ENCODE measurements around the gene DIABLO.
"Not testable (repeated sequence)": the region's sequence is repeated elsewhere in the genome, so short reads cannot be mapped to it uniquely, and the experiment has no call there.

Gene DIABLO

DNA sequence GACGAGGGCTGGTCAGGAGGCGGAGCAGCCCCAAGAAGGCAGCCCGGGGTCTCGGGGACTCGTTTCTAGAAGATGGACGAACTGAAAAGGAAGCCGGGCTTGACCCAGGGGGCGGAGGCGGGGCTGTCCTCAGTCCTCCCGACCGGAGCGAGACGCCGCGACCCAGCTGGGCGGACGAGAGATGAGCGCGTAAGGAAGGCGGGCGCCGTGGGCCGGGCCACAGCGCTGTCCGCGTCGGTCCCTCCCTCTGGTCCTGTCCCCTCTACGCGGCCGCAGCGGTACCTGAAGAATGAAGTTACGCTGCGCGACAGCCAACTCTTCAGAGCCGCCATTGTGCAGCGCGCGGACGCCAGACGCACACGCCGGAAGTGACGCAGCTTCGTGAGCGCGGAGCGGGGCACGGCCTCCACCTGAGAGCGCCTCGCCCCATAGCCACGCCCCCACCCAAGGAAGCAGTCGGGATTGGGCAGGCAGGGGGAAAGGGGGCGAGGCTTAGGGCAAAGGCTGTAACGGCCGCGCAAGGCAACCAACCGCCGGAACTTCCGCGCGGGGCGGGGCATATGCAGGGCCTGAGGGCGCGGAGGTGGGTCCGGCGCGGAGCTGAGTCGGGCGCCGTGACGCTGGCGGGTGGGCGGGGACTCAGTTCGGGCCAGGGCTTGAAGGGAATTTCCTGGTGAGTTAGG, at the start of gene DIABLO:
Gene DIABLO (minus strand): TSS at position 370 of the 683 bp plus-strand sequence. CDS start 38 bp downstream, at position 332.
- DNase-seq (ENCODE audit: low spot score) = peak; percentile 100

DNA sequence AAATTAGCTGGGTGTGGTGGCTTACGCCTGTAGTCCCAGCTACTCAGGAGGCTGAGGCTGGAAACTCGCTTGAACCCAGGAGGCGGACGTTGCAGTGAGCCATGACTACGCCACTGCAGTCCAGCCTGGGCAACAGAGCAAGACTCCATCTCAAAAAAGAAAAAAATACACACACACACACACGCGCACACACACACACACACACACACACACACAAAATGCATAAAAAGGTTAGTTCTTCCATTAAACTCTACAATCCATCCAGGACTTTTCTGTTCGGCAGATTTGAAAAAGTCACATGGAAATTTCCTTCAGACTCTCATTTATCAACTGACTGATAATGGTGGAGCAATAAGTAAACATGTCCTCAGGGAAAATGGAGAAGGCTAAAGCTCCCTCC, 49.6 kb upstream of the DIABLO start:
- no peak for DNase-seq (ENCODE audit: low spot score)

DNA sequence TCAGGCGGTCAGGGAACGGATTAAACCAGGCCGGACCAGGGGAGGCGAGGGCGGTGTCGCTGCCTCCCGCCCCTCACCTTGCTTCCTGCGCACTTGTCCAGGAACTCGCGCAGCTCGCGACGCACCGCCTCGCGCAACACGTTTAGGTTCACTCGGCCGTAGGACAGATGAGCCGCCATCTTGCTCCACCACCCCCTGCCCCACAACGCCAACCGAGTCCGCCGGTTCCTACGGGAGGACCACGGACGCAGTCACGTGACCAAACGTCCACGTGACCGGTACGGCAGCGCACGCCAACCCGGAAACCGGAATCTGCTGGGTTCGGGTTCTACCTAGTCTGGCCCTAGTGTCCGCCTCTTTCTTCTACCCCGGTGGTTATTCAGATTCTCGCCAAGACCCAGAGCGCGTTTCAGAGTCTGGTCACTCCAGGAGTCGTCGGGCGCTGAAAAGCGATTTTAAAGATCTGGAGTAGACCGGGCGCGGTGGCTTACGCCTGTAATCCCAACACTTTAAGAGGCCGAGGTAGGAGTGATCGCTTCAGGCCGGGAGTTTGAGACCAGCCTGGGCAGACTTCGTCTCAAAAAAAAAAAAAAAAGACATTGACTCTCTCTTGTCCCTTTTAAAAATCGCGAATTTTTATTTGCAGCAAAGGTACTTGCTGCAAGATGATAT, 40.5 kb upstream of the DIABLO start, which contains the start of gene VPS33A:
Gene VPS33A (minus strand): TSS at position 265 of the 672 bp plus-strand sequence. CDS start 86 bp downstream, at position 179.
- peak; percentile 97 for DNase-seq (ENCODE audit: low spot score)

DNA sequence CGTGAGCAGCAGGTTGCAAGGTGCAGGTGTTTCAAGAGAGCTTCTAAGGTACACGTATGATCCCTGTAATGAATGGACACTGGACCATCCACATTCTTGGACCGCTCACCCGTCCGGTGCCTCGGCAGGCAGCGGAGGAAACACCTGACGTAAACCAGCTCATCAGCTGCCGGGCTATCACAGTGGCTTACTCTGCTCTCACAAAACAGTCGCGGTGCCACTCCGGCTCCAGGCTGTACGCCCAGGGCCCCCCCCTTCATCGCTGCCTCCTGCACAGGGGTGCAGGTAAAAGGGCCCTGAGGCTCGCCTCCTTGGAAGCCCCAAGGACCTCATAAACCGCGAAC, 40.0 kb upstream of the DIABLO start:
- peak; percentile 22 for DNase-seq (ENCODE audit: low spot score)

DNA sequence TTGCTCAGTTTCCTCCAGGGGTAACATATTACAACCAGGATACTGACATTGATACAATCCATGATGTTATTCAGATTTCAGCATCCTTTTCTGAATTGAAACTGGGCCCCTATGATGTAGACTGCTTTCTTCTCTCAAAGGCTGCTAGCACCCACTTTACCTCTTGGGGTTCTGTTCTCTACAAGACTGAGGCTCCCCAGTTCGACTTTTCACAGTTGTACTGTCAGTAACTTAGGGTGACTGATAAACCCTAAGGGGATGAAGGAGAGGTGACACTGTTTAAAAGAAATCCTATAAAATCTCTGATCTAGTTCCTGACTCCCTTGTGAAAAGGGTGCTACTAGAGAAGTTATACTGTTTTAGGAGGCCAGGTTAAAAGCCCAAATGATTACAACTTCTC, 39.6 kb upstream of the DIABLO start:
- DNase-seq (ENCODE audit: low spot score) = no peak

DNA sequence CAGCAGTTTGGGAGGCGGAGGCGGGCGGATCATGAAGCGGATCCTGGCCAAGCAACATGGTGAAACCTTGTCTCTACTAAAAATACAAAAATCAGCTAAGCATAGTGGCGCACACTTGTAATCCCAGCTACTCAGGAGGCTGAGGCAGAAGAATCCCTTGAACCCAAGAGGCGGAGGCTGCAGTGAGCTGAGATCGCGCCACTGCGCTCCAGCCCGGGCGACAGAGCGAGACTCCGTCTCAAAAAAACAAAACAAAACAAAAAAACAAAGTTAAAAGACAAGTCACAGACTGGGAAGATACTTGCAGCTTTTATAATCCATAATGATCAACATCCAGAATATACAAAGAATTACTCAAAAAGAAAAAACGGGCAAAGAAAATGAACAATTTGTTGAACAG, 34.9 kb upstream of the DIABLO start:
- not testable (repeated sequence) for DNase-seq (ENCODE audit: low spot score)

DNA sequence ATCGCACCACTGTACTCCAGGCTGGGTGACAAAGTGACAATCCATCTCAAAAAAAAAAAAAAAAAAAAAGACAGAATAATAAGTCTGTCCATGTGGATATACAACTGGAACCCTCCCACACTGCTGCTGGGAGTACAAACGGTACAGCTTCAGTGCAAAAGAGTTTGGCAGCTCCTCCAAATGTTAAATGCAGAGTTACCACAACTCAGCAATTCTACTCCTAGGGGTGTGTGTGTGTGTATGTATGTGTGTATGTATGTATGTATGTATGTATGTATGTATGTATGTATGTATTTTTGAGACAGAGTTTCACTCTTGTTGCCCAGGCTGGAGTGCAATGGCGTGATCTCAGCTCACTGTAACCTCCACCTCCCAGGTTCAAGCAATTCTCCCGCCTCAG, 33.1 kb upstream of the DIABLO start:
- DNase-seq (ENCODE audit: low spot score) = not testable (repeated sequence)

DNA sequence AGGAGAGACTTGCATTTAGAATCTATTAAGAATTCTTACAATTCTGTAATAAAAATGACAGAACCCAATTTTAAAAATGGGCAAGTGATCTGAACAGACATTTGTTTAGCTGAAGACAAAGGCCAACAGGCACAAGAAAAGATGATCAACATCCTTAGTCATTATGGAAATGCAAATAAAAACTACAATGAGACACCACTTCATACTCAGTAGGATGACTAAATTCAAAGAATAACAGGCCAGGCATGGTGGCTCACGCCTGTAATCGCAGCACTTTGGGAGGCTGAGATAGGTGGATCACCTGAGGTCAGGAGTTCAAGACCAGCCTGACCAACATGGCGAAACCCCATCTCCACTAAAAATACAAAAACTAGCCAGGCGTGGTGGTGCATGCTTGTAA, 32.6 kb upstream of the DIABLO start:
- not testable (repeated sequence) for DNase-seq (ENCODE audit: low spot score)

DNA sequence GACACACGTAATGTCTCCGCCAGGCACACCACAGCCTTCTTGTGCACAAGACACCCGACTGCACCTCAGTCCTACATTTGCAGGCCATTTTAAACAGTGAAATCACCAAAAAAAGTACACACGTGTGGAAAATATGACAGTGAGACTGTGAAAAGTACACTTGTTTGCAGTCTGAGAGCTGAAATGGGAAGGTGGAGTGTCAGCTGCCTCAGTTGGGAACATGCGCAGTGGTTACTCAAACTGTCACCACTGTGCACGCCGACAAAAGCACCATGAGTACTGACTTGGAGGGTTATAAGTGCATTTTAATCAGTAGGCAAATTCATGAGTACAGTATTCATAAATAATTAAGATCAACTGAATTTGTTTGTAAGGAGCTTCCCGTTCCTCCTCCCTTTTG, 24.7 kb upstream of the DIABLO start:
- no peak for DNase-seq (ENCODE audit: low spot score)

DNA sequence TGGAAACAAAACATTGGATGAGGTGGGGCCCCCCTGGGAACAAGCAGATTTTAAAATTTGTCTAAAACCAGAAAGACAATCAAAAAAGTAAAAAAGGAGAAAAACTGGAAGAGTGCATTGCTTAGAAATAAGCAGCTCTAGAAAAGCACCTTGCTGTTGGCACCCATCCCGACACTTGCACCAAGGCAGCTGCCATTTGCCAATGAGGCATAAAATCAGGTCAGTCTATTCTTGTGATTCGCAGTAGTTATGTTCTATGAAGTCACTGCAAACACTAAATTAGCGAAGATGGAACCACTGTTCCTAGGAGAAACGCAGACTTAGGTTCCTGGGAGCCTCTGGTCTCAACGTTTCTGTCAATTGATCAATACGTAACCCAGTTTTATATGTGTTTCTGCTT, 24.2 kb upstream of the DIABLO start:
- DNase-seq (ENCODE audit: low spot score) = no peak

DNA sequence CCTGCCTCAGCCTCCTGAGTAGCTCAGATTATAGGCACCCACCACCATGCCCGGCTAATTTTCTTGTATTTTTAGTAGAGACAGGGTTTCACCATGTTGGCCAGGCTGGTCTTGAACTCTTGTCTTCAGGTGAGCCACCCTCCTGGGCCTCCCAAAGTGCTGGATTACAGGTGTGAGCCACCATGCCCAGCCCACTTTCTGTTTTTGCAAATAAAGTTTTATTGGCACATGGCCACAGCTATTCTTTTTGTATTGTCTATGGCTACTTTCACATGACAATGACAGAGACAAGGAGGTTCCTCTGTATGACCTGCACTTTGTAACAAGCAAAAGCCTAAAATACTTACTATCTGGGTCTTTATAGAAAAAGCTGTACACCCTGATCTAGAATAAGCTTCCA, 19.7 kb upstream of the DIABLO start:
- DNase-seq (ENCODE audit: low spot score) = no peak

DNA sequence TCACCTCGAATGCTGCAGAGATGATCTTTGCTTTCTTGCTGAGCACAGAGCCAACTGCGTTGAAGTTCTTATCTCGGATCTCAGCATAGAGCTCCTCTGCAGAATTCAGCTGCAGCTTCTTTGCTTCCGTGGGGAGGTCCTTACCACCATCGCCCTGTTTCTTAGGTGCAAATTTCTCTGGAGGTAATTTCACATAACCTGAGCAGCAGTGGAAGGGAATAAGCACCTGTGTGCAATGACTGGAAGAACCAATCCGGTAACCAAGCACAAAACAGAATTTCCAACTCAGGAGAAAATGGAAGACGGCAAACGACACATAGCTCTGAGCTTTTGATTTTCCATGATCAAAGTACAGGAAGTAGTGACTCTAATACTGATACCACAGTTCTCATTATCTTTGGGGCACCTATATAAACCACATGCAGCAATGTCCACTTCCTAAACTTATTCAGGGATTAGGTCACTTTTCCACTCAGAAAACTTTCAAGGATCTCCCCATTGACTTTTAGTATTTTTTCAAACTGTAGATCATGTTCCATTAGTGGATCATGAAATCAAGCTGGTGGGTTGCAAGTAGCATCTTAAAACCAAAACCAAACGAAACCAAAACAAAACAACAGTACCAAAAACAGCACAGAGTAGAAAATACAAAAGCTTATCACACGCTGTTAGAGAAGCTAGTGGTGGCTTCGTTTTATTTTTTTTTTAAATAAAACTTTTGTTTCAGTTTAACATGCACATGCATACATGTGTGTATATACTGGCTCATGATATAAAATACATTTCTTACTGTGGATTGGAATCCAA, 18.9 kb upstream of the DIABLO start:
- DNase-seq (ENCODE audit: low spot score) = peak; percentile 56

DNA sequence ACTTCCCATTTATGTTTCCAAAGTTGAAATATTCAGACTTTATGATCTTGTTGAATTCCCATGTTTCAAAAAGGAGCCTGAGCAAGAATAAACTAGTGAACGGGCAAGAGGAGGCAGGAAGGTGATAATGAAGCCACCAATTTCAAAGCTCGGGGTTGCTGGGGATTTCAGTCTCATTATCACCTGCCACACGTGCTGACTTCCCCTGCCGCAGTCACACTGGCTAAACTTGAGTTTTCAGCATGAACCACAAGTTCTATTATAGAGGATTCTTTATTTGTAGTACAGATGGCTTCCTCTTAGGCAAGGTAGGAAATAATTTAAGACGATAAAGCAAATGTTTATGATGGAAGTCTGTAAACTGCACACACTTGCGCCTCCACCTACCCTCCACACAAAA, 18.1 kb upstream of the DIABLO start:
- DNase-seq (ENCODE audit: low spot score) = peak; percentile 27

DNA sequence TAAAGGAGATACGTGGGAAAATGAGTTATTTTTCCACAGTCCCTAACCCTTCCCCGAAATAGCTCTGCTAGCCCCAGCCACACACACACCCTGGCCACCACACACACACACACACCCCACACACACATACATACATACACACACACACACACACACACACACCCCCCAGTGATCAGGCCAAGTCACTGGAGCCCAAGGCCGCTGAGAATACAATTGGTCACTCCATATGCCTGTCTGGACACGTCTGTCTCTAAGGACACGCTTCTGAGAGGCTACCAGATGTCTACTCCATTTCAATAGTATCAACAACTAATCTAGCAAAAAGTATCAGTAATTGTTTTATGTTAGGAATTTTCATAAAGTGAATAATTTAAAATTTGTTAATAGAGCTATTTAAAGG, 13.0 kb upstream of the DIABLO start:
- no peak for DNase-seq (ENCODE audit: low spot score)

DNA sequence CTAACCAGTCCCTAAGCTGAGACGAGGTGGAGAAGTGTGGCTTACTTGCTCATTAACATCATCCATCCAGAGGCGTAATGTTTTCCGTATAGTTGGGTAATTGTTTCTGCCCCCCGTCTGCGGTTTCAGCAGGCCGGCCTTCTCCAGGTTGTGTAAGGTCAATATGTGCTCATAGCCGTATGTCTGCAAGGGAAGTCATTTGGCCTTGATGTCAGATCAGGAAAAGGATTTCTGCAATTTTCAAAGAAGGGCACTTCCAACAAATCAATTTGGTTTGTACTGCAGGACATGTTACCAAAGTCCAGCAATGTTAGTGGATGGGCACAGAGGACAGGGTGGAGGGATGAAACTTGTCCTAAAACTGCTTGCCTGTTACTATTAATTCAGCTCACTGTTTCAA, 9.9 kb upstream of the DIABLO start:
- DNase-seq (ENCODE audit: low spot score) = no peak

DNA sequence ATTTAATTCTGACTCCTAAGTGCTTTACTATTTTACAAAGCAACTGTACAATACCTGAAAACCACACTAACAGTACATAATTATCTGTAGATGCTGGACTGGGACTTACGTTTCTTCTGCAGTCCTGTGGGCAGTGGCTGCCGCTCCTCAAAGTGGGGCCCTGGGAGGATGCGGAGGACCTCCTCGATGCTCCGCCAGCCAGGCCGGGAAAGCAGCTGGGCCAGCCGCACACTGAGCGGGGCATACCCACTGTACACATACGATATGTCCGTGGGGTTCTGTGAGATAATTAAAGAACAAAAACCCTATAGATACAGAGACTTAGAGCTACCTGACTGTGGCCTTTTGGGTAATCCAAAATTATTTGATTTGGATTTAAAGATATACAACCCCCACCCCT, 6.8 kb upstream of the DIABLO start:
- DNase-seq (ENCODE audit: low spot score) = no peak

DNA sequence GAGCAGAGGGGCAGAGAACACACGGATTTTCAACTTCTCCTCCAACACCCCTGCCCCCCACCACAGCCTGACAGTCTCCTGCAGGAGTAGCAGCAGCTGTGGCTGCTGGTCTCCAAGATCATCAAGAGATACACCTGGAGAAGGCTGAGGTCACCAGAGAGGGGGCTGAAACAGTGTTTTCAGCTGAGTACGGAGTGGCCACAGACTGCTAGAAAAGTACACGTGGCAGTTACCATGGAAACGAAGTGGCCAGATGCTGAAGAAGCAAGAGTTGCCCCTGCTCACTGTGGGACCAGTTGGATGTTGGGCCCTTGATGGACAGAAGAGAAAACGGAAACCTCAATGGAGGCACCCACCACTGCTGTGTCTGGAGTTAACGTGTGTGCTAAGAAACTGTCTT, 4.9 kb upstream of the DIABLO start:
- DNase-seq (ENCODE audit: low spot score) = no peak

DNA sequence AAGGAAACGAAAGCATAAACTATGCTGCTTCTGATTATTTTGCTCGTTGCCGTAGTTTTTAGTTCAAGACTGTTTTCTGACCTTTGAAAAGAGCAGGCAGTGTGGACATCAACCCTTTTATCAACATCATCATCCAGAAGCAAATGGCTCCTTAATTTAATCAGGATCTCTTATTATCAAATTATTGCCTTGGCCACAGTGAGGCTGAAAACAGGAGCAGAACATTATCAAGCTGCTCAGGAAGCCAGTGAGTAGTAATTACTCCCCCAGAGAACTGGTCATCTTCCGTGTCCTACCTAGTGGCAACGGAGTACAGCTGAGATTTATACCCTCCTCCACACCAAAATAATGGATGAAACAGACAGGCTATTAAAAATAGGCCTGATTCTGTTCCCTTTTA, 2.2 kb upstream of the DIABLO start:
- DNase-seq (ENCODE audit: low spot score) = no peak

DNA sequence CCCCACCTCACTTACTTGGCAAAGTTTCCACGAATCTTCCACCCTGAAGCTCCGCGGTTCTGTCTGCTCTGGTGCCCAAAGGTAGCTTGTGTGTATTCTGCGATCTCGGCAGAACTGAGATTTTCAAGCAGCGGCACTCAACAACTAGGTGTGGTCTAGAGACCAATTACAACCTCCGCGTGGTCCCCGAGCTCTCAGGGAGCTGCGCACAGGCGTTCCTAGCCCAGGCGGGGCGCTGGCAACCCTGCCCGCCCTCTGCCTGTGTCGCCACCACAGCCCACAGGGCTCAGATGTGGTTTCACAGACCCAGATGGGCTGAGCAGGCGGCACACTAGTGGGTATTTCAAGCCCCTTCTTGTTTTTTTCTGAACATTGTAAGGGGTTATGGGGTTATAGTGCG, 1.5 kb upstream of the DIABLO start:
- no peak for DNase-seq (ENCODE audit: low spot score)

DNA sequence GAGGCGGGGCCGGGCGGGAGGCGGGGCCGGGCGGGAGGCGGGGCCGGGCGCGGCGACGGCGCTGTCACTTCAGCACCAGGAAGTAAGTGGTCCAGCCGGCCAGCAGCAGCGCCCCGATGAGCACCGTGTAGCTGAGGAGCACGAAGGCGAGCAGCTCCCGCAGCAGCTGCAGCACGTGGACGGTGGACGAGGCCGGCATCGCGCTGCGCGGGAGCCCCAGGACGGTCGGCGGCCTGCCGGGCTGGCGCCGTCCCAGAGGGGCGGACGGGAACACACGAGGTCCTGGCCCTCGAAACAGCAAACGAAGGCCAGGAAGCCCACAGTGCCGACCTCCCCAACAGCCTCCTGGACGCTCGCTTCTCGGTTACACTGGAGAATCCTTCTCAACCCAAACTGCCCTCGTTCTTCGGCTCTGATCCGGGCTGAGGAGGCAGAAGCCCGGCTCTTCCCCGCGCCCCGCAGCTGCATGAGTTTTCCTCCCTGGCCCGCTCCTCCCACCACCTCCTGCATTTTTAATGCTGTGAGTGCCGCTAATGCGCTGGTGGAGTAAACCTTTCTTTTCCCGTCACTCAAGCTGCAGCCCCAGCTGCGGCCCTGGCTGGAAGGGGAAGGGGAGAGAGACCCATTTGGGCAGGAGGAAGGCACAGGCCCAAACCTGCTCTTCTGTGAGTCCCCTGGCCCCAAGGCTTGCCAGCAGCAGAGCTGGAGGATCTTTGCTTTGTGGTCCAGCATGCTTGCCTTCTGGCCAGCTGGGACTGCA, 694 bp upstream of the DIABLO start:
- no peak for DNase-seq (ENCODE audit: low spot score)

DNA sequence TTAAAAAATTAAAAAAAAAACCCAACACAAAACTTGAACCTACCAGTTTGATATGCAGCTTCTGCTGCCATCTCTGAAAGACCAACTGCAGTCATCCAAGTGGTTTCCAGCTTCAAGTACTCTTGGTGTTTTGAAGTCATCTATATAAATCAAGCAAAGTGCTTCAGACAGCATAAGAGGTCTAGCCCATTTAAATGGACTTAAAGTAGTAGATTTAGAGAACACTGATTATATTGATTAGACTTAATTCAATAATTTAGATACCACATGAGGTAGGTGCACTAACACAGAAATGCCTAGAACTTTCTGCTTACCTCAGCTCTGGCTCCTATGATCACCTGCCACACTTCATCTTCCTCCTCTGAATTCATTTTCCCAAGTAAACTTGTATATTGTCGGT, 9.4 kb downstream of the DIABLO start:
- no peak for DNase-seq (ENCODE audit: low spot score)

DNA sequence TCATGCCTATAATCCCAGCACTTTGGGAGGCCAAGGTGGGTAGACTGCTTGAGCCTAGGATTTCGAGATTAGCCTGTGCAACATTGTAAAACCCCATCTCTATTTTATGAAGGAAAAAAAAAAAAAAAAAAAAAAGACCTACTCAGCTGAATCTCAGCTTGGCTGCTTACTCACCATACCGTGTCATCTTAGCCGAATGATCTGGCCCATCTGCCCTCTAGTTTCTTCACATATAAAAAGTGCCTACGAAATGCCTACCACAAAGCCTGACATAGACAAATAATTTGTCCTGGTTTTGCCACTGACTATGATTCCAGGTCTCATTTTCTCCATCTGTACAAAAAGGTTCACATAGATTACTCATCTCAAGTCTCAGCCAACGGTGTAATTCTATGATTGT, 10.1 kb downstream of the DIABLO start:
- DNase-seq (ENCODE audit: low spot score) = no peak
